A549 (cell line): ENCODE measurements around the gene ARMC9. TPM values are rescaled to one million over a fixed set of nuclear protein-coding genes. Genes with fewer than 3 reads are reported as not detected.

Experiments used
- ATAC-seq, 2 experiments: fragments of 200-7000 bp in 1 of 2; fragments of >200 bp in 1 of 2; cut with Nextera tagmentation in 1 of 2; cut with Tn5 transposase in 1 of 2; 3 replicates each; pipeline versions ENCODE4 v1.8.0 to v1.9.1; 2018 to 2020; ENCODE audit warnings: mild to moderate bottlenecking in 1 of 2, moderate library complexity in 1 of 2
- CTCF ChIA-PET: fragments of 300-600 bp; sonication (Branson Sonifier 250); formaldehyde crosslinking; extraction: SDS; loops from one replicate; lab custom pipeline; 2021; ENCODE audit warnings: antibody characterized with exemption, inconsistent platforms; lab: Yijun Ruan, JAX
- POLR2A ChIA-PET: fragments of 350-600 bp; formaldehyde crosslinking; extraction: SDS; loops from one replicate; lab custom pipeline; 2021; ENCODE audit warnings: antibody characterized with exemption, inconsistent platforms; lab: Yijun Ruan, JAX
- DNase-seq, 2 experiments: peaks; one replicate each; pipeline versions ENCODE4 v3.0.0 to v3.0.0-alpha.2; 2011 to 2016; ENCODE audit warnings: low read depth in 1 of 2, low spot score in 1 of 2
- FAIRE-seq: peaks from 2 replicates; lab custom pipeline; 2011; peaks lifted over from hg19 to GRCh38; lab: Jason Lieb, UNC
- H3K27ac ChIP-seq, 2 experiments: fragments of >200 bp; sonication (Bioruptor Twin); formaldehyde crosslinking; 3 replicates each; pipeline ENCODE4 v1.5.1; 2016 to 2017
- H3K4me1 ChIP-seq: fragments of >200 bp; sonication (Bioruptor Twin); formaldehyde crosslinking; 3 replicates; pipeline ENCODE4 v1.6.1; 2016
- H3K4me2 ChIP-seq: fragments of >200 bp; sonication (Bioruptor Twin); formaldehyde crosslinking; 3 replicates; pipeline ENCODE4 v1.6.1; 2016
- H3K4me3 ChIP-seq: fragments of >200 bp; sonication (Bioruptor Twin); formaldehyde crosslinking; 3 replicates; pipeline ENCODE4 v1.5.1; 2016
- H3K9me3 ChIP-seq: fragments of >200 bp; sonication (Bioruptor Twin); formaldehyde crosslinking; 3 replicates; pipeline ENCODE4 v1.6.1; 2016
- BCL3 ChIP-seq: fragments of >200 bp; sonication (Bioruptor Twin); formaldehyde crosslinking; IDR thresholded peaks from 3 replicates; pipeline ENCODE4 v1.6.1; 2016
- CBX2 ChIP-seq: fragments of 200-600 bp; sonication (generic); IDR thresholded peaks from 2 replicates; pipeline ENCODE4 v1.6.1; 2016; ENCODE audit warnings: low read depth, mild to moderate bottlenecking, borderline replicate concordance
- CHD2 ChIP-seq: fragments of 150-350 bp; IDR thresholded peaks from 2 replicates; pipeline ENCODE4 v1.6.1; 2014; ENCODE audit warnings: low read length; ENCODE audit not compliant: partially characterized antibody
- FOSB ChIP-seq: fragments of 250-450 bp; sonication (Bioruptor Pico); IDR thresholded peaks from 2 replicates; pipeline ENCODE4 v1.5.0; 2020; ENCODE audit warnings: mild to moderate bottlenecking, moderate library complexity
- FOSL2 ChIP-seq, 2 experiments: fragments of 450-650 bp in 1 of 2; fragments of >200 bp in 1 of 2; sonication (Bioruptor Twin) in 1 of 2; formaldehyde crosslinking; IDR thresholded peaks; 2 replicates each; pipeline versions ENCODE4 v1.5.0 to v1.6.1; 2016 to 2020; ENCODE audit warnings: mild to moderate bottlenecking in 1 of 2, moderate library complexity in 1 of 2
- GATA3 ChIP-seq: IDR thresholded peaks from 2 replicates; pipeline ENCODE4 v1.6.1; 2012; ENCODE audit warnings: borderline replicate concordance
- HOXB5 ChIP-seq: fragments of 250-450 bp; sonication (Bioruptor Pico); IDR thresholded peaks from 2 replicates; pipeline ENCODE4 v1.5.0; 2020; ENCODE audit warnings: mild to moderate bottlenecking, moderate library complexity
- KDM5A ChIP-seq: fragments of 200-600 bp; sonication (generic); IDR thresholded peaks from 2 replicates; pipeline ENCODE4 v1.6.1; 2016; ENCODE audit warnings: antibody characterized with exemption, mild to moderate bottlenecking
- MAZ ChIP-seq: fragments of 150-350 bp; IDR thresholded peaks from 2 replicates; pipeline ENCODE4 v1.6.1; 2014; ENCODE audit warnings: antibody characterized with exemption, low read depth, low read length, borderline replicate concordance
- MYC ChIP-seq: IDR thresholded peaks from 2 replicates; pipeline ENCODE4 v1.6.1; 2012; ENCODE audit warnings: mild to moderate bottlenecking, inconsistent platforms, low read length, improper control_type of control experiment, borderline replicate concordance
- POLR2A ChIP-seq: IDR thresholded peaks from 2 replicates; pipeline ENCODE4 v1.6.1; 2012; ENCODE audit warnings: mild to moderate bottlenecking, low read length
- RAD21 ChIP-seq, 2 experiments: fragments of >200 bp in 1 of 2; sonication (Bioruptor Twin) in 1 of 2; formaldehyde crosslinking in 1 of 2; IDR thresholded peaks in 1 of 2; conservative IDR thresholded peaks in 1 of 2; 2 replicates in 1 of 2; 3 replicates in 1 of 2; pipeline ENCODE4 v1.6.1; 2012 to 2018; ENCODE audit warnings: inconsistent platforms in 1 of 2
- SMC3 ChIP-seq: fragments of >200 bp; sonication (Bioruptor Twin); formaldehyde crosslinking; IDR thresholded peaks from 3 replicates; pipeline ENCODE4 v1.6.1; 2018; ENCODE audit warnings: inconsistent platforms
- WGBS: methylation state at CpG from one replicate; pipeline ENCODE4 v1.1.6; 2017; ENCODE audit errors: missing lambda C conversion rate; 5-methylcytosine and 5-hydroxymethylcytosine counted together
- polyA plus RNA-seq, 4 experiments: library from polyadenylated mRNA; depleted of rRNA in 3 of 4; stranded (reverse); fragments of >200 nt; fragmentation: RNase III in 1 of 4; extraction: RNeasy Plus Mini Kit Qiagen cat#74134 plus additional on column Dnase treatment in 1 of 4; gene quantifications; 2 replicates in 3 of 4; 3 replicates in 1 of 4; pipeline ENCODE4 v1.2.3, GENCODE V29; 2011 to 2017
- TF ChIP-seq, protein P1 (sequence below): IDR thresholded peaks from 2 replicates; pipeline ENCODE4 v1.6.1; 2012
- TF ChIP-seq, protein P2 (sequence below): fragments of >200 bp; sonication (Bioruptor Twin); formaldehyde crosslinking; IDR thresholded peaks from 3 replicates; pipeline ENCODE4 v1.5.1; 2016

The ARMC9 gene
- polyA plus RNA-seq, 2 of the 4 experiments (the other 2 are of a cell fraction) = 12.0 to 14.1 TPM

GRCh38 chr2:231190531-231191197 is 7.8 kb upstream of the ARMC9 start:
- Histone ChIP-seq H3K4me3 (no peak overlapping the region), H3K27ac (no peak overlapping the region), H3K4me2 (no peak overlapping the region), H3K9me3 (no peaks in the 10 kb centered on the region), H3K4me1 (no peaks in the 10 kb centered on the region)
- no peak for FAIRE-seq
- WGBS = 81% methylated on average over 34 of the region's 42 CpGs
- TF ChIP-seq CBX2 (no peak), MYC (no peak), BCL3 (no peak), MAZ (no peak), FOSL2 (IDR thresholded peaks at IDR 0.05) (no peak), FOSL2 (CRISPR knock-in tag; IDR thresholded peaks at IDR 0.05) (no peak), CHD2 (no peak)
- POLR2A ChIA-PET = interaction anchor here (0.7 kb wide), 1 partner anchor 12 kb away, joined by 6 read pairs; no protein-coding TSS in a partner anchor
- peak; percentile 7 to 32; a peak in 1 of 6 replicates for ATAC-seq
- CTCF ChIA-PET = interaction anchor here (1.1 to 4.3 kb wide), 5 partner anchors 10 to 99 kb away, joined by 3 to 39 read pairs (median 5); no protein-coding TSS in a partner anchor
- DNase-seq = no peak

DNA sequence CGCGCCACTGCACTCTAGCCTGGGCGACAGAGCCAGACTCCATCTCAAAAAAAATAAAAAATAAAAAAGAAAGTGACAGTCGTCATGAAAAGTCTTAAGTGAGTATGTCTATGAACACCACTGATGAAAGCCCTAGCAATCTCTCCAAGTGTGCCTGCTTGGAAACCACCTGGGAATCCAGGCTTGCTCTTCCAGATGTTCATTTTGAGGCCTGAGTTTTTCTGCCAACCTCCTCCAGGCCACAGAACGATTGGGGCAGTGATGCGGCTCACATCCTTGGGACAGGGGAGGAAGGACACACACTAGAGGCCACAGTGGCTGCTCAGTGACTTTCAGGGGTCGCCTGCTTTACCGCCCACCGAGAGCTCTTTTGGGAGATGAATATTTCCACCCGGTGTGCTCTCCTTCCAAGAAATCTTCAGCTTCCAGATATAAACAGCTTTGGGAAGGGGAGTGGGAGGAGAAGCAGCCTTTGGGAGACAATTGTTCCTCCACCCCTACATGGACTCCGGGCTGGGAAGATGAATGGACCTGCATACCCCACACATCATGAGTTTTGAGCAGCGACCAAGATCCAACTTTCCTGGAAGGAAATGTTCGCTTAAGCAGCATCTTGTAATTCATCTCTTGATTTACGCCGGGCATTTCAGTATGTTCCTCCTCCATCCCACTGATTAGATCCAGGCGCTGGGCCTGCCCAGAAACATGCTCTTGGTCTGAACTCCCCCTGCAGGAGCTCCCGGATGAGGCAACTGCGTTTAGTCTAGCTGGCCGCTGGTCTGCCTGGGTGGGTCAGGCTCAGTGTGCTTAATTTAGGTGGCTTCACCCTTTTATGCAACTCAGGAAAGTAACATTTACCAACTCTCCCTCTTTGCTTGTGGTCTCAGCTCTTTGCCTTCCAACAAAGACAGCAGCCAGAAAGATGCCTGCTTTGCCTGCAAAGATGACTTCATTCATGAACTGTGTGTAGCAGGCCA is 6.2 kb upstream of the ARMC9 start:
- H3K9me3 ChIP-seq = no peaks in the 10 kb centered on the region
- ATAC-seq (peak; percentile 83 to 94), DNase-seq (peak; percentile 40 to 60), FAIRE-seq (no peak)
- ChIA-PET CTCF (interaction anchor here (0.6 to 4.3 kb wide), 20 partner anchors 9 to 1403 kb away, joined by 3 to 39 read pairs (median 4); partner anchors contain the start of gene HTR2B), POLR2A (interaction anchor here (0.8 kb wide), 1 partner anchor 272 kb away, joined by 3 read pairs; the partner anchor contains the start of gene NCL)
- H3K27ac ChIP-seq = 0 out of 6 replicates have a peak overlapping the region, but pooled peaks of 1 of the 2 experiments have one; percentile 24
- TF ChIP-seq HOXB5 (CRISPR knock-in tag) (no peak), BCL3 (no peak), KDM5A (no peak), SMC3 (peak; percentile 56), RAD21 (conservative IDR thresholded peaks at IDR 0.05 in 1 of 2, IDR thresholded peaks at IDR 0.05 in 1 of 2) (peak; percentile 44 to 64; a peak in 4 of 5 replicates), GATA3 (no peak), FOSB (CRISPR knock-in tag) (no peak), POLR2A (no peak)
- TF ChIP-seq, protein P1, sequence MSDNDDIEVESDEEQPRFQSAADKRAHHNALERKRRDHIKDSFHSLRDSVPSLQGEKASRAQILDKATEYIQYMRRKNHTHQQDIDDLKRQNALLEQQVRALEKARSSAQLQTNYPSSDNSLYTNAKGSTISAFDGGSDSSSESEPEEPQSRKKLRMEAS = no peak
- TF ChIP-seq, protein P2, sequence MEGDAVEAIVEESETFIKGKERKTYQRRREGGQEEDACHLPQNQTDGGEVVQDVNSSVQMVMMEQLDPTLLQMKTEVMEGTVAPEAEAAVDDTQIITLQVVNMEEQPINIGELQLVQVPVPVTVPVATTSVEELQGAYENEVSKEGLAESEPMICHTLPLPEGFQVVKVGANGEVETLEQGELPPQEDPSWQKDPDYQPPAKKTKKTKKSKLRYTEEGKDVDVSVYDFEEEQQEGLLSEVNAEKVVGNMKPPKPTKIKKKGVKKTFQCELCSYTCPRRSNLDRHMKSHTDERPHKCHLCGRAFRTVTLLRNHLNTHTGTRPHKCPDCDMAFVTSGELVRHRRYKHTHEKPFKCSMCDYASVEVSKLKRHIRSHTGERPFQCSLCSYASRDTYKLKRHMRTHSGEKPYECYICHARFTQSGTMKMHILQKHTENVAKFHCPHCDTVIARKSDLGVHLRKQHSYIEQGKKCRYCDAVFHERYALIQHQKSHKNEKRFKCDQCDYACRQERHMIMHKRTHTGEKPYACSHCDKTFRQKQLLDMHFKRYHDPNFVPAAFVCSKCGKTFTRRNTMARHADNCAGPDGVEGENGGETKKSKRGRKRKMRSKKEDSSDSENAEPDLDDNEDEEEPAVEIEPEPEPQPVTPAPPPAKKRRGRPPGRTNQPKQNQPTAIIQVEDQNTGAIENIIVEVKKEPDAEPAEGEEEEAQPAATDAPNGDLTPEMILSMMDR = peak; percentile 41; the same call in 2 of the 3 replicates
- H3K4me1 ChIP-seq = no peaks in the 10 kb centered on the region
- 63% methylated on average over 19 of the region's 19 CpGs for WGBS
- H3K4me3 ChIP-seq = no peak overlapping the region
- H3K4me2 ChIP-seq = no peak overlapping the region
